Fibroblast of skin of back (primary cell): Measurements from ENCODE around the gene OR2D2. TPM values are rescaled to one million over a fixed set of nuclear protein-coding genes. Genes with fewer than 3 reads are reported as not detected.
"Not testable (repeated sequence)": the region's sequence is repeated elsewhere in the genome, so short reads cannot be mapped to it uniquely, and the experiment has no call there.

Experiments
- DNase-seq: peaks from one replicate; pipeline ENCODE4 v3.0.0-alpha.2; 2013
- polyA plus RNA-seq, 2 experiments: library from polyadenylated mRNA; unstranded; fragments of 120-200 nt; gene quantifications; one replicate each; pipeline ENCODE4 v1.2.1, GENCODE V29; 2013; ENCODE audit not compliant: insufficient read length in 2 of 2

Gene OR2D2, protein sequence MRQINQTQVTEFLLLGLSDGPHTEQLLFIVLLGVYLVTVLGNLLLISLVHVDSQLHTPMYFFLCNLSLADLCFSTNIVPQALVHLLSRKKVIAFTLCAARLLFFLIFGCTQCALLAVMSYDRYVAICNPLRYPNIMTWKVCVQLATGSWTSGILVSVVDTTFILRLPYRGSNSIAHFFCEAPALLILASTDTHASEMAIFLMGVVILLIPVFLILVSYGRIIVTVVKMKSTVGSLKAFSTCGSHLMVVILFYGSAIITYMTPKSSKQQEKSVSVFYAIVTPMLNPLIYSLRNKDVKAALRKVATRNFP
- not detected for polyA plus RNA-seq (2013, experiment 1 of 2; ENCODE audit: insufficient read length)
- not detected for polyA plus RNA-seq (2013, experiment 2 of 2; ENCODE audit: insufficient read length)

DNA sequence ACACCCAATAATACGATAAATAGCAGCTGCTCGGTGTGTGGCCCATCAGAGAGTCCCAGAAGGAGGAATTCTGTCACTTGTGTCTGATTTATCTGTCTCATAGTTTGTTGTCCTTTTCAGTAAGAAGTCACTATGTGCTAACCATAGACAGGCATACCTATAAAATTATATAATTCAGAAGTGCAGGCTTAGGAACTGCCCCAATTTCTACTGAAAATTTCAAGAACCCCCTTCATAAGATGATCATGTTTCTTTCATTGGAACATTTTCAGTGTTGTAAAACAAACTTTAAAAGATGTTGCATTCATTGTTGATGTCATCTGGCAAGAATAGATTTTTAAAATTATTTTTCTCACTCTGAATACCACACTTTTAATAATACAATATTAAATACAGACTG lies at the start of gene OR2D2:
Gene OR2D2, minus strand, starts transcription at position 101 of the 400 bp plus-strand sequence. Its CDS starts 0 bp downstream, at position 101.
- DNase-seq: no peak

DNA sequence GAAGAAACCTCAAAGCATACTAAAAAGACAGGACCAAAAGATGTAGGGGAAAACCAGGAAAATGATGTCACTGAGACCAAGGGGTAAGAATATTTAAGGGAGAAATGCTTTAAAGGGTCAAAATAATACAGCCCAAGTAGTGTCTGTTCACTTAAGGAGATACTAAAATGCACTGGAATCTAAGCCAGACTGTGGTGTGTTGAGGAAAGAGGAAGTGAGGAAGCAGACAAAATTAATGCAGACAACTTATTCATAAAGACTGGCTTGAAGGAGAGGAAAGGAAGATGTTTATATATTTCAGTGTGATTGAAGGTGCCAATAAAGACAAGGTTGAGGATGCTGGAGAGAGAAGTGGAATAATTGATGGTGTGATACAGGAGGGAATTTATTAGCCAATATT lies 49.7 kb upstream of the OR2D2 start:
- DNase-seq: no peak

DNA sequence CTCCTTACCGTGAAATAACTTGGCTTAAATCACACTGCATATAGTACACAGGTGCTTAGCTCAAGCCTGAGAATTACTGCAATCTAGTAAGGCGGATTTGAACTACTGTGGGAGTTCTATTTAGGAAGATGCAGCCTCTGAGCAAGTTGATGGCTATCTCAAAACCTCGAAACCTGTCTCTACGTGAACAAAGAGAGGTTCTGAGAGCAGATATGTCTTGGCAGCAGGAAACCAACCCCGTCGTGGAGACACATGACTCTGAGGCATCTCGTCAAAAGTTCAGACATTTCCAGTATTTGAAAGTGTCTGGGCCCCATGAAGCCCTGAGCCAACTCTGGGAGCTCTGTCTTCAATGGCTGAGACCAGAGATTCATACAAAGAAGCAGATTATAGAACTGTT lies 39.8 kb upstream of the OR2D2 start:
- DNase-seq: no peak

DNA sequence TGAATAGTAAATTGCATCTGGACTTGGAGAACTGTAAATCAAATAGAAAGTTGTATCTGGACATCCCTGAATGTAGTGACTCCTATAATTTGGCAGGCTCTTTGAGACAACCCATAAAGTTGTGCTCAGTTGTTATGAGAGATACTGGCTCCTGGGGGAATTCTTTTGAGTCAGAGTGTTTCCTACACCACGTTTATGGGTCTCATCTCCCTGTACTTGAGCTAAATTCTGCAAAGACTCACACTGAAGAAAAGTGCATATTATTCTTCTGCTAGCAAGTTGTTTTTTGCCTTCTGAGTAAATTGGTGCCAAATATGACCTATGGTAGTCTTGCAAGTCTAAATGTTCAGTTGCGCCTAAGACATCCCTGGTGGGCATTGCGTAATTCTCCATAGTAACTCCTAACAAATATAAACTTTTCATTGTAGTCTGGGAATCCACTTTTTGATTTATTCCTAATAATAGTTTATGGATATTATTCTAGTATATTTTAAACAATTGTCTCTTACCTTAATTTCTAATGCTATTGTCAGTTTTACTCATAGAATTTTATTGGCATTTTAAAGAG lies 38.9 kb upstream of the OR2D2 start:
- DNase-seq: no peak

DNA sequence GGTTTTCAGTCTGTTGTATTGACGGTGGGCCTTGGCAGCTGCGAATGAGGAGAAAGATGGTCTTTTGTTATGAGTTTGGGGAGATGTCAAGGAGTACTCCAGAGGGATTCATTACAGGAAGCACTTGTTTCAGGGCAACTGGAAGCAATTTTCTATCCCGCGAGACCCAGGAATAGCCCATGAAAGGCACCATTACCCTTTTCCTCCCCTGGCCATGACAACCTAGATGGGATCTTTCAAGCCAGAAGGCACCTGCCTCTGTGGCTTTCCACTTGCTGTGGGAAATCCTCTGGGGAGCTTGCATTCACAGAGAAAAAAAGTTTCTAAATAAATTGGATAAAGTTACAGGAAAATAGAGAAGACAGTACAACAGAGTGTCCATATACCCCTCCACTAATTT lies 36.6 kb upstream of the OR2D2 start:
- DNase-seq: no peak

DNA sequence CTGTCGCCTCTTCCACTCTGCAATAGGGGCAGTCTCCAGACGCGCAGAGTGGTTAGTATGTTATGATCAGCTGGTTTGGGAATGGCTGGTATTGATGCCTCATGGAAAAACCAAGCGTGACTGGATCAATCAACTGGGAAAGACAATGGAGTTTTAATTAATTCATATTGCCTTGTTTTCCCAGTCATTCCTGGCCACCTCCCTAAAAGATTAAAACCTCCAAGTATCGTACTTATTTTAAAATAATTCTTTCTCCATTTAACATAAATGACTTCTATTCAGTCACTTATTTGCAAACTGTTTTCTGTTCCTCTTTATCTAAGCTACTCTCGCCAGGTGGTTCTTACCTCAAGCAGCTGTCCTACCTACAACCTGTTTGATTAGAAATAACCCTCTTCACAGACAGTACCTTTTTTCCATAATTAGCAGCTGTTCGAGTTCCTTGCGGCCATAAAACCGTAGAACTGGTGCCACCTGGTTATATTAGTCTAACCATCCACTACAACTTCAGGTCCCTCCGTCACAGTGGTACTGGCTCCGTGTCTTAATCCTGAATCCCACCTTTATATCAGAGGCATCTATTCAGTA lies 34.8 kb upstream of the OR2D2 start:
- DNase-seq: no peak

DNA sequence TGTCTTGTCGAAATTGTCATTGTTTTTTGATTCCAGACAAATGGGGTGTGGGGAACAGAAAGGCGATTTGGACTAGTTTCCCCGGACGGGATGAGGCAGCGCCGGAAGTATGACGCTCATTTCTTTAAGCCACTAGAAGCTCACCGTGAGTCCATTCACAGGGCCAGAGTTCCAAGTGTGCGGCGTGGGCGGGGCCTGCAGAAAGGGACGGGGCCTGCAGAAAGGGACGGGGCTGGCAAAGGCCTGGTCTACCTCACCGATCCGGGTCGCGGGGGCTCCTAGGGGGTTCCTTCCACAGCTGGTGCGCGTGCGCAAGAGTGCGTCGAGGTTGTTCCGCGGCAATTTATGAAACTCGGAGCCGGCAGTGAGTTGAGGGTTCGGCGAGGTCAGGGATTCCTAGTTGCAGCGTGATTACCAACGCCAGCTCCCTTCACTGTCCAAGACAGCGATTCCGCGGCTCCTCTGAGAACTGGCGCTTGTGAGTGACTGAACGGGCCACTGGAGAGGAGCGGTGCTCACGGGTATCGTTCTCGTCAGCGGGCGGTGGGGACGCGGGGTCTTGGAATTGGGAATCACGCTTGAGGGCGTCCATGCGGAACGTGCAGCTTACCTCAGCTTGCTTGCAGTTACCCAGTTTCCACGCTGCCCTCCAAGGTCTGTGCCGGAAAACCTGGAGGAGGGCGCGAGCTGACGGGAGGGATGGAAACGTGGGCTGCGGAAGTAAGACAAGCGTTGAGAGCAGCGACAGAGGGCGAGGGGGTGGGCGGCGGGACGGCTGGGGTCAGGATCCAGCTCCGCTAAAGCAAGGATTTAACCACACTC lies 34.1 kb upstream of the OR2D2 start, which contains the start of gene ZNF215:
Gene ZNF215, plus strand, starts transcription at position 219 of the 822 bp plus-strand sequence. CDS start 5,847 bp downstream, outside the sequence.
- DNase-seq: peak; percentile 84

DNA sequence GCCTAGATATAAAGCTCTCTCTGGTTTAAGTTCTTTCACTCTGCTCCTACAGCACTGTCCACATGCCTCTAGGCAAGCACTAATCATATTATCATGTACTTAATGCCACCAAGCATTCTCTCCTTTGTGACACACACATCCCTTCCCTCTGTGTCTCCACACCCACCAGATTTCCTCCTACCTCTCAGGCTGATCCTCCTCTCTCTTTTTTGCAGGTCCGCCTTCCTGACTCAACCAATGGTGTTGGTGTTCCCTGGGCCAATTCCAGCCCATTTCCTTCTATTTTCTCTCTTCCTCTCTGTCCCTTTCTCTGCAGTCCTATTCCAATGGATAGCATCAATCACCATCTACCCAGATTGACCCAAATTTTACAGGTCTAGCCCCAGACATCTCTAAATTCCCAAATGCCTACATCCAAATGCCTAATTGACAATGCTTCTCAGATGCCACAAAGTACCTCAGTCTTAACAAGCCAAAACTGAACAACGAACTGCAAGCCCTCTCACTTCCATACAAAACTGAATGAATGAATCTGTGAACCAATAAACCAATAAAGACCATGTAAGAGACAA lies 33.4 kb upstream of the OR2D2 start:
- DNase-seq: peak; percentile 33

DNA sequence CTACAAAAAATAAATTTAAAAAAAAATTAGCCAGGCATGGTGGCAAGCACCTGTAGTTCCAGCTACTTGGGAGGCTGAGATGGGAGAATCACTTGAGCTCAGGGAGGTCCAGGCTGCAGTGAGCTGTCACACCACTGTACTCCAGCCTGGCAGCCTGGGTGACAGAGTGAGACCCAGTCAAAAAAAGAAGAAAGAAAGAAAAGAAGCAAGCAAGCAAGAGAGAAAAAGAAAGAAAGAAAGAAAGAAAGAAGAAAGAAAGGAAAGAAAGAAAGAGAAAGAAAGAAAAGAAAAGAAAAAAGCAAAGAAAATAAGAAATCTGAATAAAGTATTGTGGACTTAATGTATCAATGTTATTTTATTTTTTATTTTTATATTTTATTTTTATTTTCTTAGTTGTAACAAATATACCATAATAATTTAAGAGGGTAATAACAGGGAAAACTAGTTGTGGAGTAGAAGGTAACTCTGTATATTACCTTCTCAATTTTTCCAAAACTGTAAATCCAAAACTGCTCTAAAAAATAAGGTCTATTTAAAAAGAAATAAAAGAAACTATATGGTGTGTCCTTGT lies 32.8 kb upstream of the OR2D2 start:
- DNase-seq: no peak

DNA sequence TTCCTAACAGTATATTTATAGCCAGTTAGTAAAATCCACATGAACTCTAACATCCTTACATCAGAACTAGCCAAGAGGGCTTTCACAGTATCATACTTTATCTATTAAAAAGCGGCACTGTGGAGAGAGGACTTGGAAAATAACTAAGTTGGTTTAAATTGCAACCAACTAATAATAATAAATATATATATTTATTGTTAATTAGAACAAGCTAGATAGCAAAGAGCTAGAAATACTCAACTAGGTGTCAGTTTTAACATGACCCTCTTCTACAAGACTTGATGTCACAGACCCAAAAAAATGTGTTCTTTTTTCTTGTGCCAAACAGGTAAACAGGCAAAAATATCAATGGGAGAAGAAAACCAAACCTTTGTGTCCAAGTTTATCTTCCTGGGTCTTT lies 28.4 kb upstream of the OR2D2 start, which contains the start of gene OR2D3:
Gene OR2D3, plus strand, starts transcription at position 301 of the 400 bp plus-strand sequence. Its CDS starts 0 bp downstream, at position 301.
- no peak for DNase-seq

DNA sequence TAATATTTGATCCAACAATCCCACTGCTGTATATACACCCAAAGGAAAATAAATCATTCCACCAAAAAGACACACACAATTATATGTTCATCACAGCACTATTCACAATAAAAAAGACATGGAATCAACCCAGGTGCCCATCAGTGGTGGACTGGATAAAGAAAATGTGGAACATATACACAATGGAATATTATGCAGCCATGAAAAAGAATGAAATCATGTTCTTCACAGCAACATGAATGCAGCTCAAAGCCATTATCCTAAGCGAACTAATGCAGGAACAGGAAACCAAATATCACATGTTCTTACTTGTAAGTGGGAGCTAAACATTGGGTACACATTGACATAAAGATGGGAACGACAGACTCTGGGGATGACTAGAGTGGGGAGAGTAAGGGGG lies 27.4 kb upstream of the OR2D2 start:
- no peak for DNase-seq

DNA sequence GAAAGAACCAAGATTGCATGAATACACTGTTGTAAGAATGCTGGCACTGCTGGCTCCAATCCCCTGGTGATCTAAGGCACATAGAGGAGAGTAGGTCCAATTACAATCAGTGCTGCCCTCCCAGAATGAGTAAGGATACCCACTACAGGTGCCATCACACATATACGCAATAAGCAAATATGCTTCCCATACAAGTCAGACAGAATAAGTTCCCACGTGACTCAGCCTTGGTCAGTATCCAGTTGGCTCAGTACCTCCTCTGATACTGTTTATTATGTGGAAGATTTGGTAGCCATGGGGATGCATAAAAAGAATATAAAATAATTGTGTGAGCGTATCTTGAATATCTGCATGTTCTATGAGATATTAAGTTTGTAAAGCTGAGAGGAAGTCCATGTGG lies 19.6 kb upstream of the OR2D2 start:
- no peak for DNase-seq

DNA sequence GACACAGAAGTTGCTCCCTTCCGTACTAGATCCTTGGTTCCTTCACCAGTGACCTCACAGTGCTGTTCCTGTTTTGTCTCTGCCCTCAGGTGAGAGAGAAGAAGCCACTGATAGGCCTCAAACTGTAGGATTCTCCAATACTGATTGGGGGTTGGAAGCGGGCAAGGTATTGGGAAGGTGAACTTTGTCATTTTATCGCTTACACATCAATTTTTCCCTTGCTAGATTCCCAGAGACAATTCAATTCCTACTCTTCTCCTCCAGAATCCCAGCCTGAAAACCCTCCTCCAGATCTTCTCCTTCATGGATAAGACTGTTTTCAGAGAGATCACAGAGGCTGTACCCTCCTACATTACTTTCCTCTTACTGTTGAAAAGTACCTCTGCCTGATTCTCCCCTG lies 19.1 kb upstream of the OR2D2 start:
- DNase-seq: no peak

DNA sequence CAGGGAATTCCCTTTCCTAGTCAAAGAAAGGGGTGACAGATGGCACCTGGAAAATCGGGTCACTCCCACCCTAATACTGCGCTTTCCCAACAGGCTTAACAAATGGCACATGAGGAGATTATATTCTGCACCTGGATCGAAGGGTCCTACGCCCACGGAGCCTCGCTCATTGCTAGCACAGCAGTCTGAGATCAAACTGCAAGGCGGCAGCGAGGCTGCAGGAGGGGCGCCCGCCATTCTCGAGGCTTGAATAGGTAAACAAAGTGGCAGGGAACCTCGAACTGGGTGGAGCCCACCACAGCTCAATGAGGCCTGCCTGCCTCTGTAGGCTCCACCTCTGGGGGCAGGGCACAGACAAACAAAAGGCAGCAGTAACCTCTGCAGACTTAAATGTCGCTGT lies 12.5 kb upstream of the OR2D2 start:
- DNase-seq: not testable (repeated sequence)

DNA sequence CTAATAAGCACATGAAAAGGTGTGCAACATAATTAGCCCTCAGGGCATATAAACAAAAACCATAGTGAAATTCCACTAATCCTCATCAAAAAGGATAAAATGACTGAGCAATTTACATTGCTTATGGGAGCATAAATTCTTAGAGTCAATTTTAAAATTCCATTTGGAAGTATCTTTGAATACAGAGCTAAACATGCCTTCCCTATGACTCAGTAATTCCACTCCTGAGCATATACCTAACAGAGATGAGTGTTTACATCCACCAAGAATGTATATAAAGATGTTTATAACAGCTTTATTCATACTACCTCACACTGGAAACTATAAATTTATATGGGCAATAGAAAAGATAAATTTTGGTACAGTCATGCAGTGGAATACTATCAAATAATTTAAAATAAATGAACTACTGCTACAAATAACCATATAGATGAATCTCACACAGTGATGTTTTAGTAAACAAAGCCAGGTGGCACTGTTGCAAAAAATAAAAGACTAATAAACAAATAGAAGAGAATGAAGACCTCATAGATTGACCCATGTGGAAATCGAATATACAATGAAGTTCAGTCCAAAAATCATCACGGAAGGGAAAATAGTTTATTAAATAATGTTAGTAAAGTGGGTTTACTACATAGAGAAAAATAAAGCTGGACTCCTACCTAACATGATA lies 8.2 kb upstream of the OR2D2 start:
- no peak for DNase-seq

DNA sequence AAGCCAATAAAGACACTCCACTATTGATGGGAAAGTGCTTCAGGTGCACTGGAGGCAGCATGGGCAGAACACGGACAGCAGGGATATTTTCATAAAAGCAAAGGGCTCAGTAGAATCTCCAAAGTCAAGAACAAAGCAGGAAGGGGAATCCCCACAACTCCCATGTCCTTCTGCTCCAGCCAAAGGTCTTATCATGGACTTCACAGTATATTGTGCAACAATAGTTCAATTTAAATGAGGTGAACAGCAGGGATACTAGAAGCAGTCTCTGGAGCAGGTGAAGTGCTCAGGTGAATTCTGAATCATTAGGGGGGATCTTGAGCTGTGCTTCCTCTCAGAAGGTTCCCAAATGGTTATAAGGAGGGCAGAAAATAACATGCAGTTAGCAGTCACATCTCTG lies 6.6 kb upstream of the OR2D2 start:
- DNase-seq: no peak

DNA sequence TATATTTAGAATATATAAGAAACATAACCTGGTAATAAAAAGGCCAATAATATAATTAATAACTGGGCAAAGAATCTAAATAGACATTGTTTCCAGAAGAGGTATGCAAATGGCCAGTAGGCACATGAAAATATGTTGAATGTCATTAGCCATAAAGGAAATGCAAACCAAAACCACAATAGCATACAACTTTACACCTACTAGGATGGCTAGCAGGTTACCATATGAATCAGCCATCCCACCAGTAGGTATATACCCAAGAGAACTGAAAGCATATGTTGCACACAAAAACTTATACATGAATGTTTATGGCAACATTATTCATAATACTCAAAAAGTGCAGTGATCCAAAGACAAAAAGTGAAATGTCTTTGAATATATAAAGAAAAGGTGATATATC lies 2.7 kb upstream of the OR2D2 start:
- DNase-seq: no peak

DNA sequence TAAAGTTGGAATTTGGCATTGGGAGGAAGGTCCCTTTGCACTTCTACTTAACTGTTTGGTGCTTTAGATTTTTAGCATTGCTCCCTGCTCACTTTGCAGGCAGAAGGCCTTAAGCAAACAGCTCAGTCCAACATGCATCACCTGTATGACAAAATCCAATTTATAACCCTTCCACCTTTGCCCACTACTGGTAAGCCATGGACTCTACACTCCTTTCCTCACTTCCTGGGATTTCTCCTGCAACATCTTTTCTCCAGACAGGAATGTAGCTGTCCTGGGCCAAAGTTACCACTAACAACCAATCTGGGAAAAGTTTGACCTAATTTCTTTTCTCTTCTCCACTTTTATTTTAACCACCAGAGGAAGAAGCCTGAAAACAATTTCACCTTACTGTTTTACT lies 1.8 kb upstream of the OR2D2 start:
- DNase-seq: no peak

DNA sequence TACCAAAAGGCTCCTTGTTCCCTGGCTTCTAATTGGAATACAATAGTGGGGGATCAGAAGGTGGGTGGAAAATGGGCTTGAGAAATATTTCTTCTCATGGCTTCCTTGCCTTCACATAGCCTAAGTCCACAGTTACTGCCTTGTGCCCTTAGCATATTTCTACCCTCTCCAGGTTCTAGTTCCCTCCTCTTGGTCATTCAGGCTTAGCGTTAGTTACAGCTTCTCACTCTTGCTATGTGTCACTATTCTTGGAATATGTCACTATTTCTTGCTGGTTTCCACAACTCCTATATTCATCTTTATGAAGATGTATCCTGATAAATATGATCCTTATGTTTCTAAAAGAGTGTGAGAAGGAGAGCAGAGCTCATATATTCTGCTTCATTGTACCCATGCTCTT lies 2.5 kb downstream of the OR2D2 start:
- no peak for DNase-seq

DNA sequence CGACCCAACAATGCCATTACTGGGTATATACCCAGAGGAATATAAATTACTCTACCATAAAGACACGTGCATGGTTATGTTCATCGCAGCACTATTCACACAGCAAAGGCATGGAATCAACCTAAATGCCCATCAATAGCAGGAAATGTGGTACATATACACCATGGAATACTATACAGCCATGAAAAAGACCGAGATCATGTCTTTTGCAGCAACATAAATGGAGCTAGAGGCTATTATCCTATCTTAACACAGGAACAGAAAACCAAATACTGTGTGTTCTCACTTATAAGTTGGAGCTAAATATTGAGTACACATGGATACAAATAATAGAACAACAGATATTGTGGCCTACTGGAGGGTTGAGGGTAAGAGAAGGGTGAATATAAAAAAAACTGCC lies 3.5 kb downstream of the OR2D2 start:
- no peak for DNase-seq

DNA sequence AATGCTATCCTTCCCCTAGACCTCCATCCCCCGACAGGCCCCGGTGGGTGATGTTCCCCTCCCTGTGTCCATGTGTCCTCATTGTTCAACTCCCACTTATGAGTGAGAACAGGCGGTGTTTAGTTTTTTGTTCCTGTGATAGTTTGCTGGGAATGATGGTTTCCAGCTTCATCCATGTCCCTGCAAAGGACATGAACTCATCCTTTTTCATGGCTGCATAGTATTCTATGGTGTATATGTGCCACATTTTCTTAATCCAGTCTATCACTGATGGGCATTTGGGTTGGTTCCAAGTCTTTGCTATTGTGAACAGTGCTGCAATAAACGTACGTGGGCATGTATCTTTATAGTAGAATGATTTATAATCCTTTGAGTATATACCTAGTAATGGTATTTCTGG lies 4.6 kb downstream of the OR2D2 start:
- DNase-seq: not testable (repeated sequence)

DNA sequence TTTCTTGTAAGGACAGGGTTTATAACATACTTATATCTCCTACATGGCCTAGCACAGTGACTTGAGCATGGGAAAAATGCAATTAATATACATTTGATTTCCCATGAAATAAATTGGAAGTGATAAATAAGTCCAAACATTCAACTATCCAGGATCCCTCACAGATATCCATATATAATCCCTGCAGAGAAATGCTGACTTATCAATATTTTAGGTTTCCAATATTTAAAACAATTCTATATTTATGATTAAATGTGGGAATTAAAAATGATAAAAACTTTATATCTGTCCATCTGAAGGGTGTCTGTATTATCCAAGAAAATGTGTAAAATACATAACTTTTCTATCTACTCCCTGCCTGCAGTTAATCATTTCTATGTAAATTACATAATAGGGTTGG lies 9.5 kb downstream of the OR2D2 start:
- no peak for DNase-seq
